Activated T-helper 9 cell treated with anti-CD3 and anti-CD28 coated beads, Interleukin-2, amount 50 U/mL, for 16 hours (primary cell): ENCODE data around the gene NAA30.

ENCODE experiments used
- DNase-seq: peaks from one replicate; pipeline ENCODE4 v3.0.0-alpha.2; 2020; ENCODE audit warnings: low read depth

Gene NAA30

GRCh38 chr14:57392830-57393229 lies 2.4 kb downstream of the NAA30 start:
- DNase-seq, result no peak

GRCh38 chr14:57400556-57401494 lies 10.4 kb downstream of the NAA30 start:
- DNase-seq, result no peak

- no peak for DNase-seq
Observed at GRCh38 chr14:57401501-57401900, 11.1 kb downstream of the NAA30 start.

GRCh38 chr14:57402173-57402852 lies 11.9 kb downstream of the NAA30 start:
- no peak for DNase-seq

GRCh38 chr14:57403521-57403864 lies 13.1 kb downstream of the NAA30 start:
- no peak for DNase-seq

GRCh38 chr14:57405562-57405961 lies 15.2 kb downstream of the NAA30 start:
- no peak for DNase-seq

- no peak for DNase-seq
Observed at GRCh38 chr14:57408037-57408436, 17.7 kb downstream of the NAA30 start.

- no peak for DNase-seq
Observed at GRCh38 chr14:57408634-57409033, 18.2 kb downstream of the NAA30 start.

- DNase-seq, result no peak
Observed at GRCh38 chr14:57412341-57412740, 22.0 kb downstream of the NAA30 start.

GRCh38 chr14:57413849-57414248 lies 23.5 kb downstream of the NAA30 start:
- no peak for DNase-seq

- DNase-seq, result no peak
Observed at GRCh38 chr14:57417228-57417627, 26.8 kb downstream of the NAA30 start.

GRCh38 chr14:57418999-57419398 lies 28.6 kb downstream of the NAA30 start:
- DNase-seq, result no peak

- no peak for DNase-seq
Observed at GRCh38 chr14:57420033-57420432, 29.6 kb downstream of the NAA30 start.

GRCh38 chr14:57420986-57421385 lies 30.6 kb downstream of the NAA30 start:
- no peak for DNase-seq

- no peak for DNase-seq
Observed at GRCh38 chr14:57435923-57436322, 45.5 kb downstream of the NAA30 start.

GRCh38 chr14:57461777-57462320 lies 71.5 kb downstream of the NAA30 start:
- DNase-seq, result no peak

GRCh38 chr14:57462551-57462950 lies 72.2 kb downstream of the NAA30 start:
- DNase-seq, result no peak

GRCh38 chr14:57464008-57464730 lies 73.8 kb downstream of the NAA30 start:
- DNase-seq, result no peak
